H1 (cell line): ENCODE results near the gene HACL1. TPM values are rescaled to one million over a fixed set of nuclear protein-coding genes. Genes with fewer than 3 reads are reported as not detected.

ENCODE experiments used
- CTCF ChIA-PET: fragments of 300-600 bp; sonication (Branson Sonifier 250); formaldehyde crosslinking; loops from one replicate; lab custom pipeline; 2021; ENCODE audit not compliant: partially characterized antibody; lab: Charles Lee
- POLR2A ChIA-PET: fragments of 300-600 bp; sonication (Branson Sonifier 250); formaldehyde crosslinking; loops from one replicate; lab custom pipeline; 2021; ENCODE audit warnings: inconsistent platforms; ENCODE audit not compliant: partially characterized antibody; lab: Charles Lee
- DNase-seq, 2 experiments: peaks; one replicate each; pipeline versions ENCODE4 v3.0.0 to v3.0.0-alpha.2; 2010 to 2022; ENCODE audit warnings: low spot score in 2 of 2, low read depth in 1 of 2, mixed read lengths in 1 of 2
- FAIRE-seq: peaks from 2 replicates; lab custom pipeline; 2011; peaks lifted over from hg19 to GRCh38; lab: Jason Lieb, UNC
- H2AFZ ChIP-seq: 2 replicates; pipeline ENCODE4 v1.8.1; 2012; ENCODE audit warnings: low read length, inconsistent platforms
- H2AK5ac ChIP-seq: 2 replicates; pipeline ENCODE4 v1.6.1; 2013; ENCODE audit warnings: low read depth, low read length
- H2BK120ac ChIP-seq: replicated peaks from 2 replicates; pipeline ENCODE3; 2013; ENCODE audit warnings: low read depth, low read length, inconsistent platforms
- H2BK12ac ChIP-seq: 2 replicates; pipeline ENCODE4 v1.6.1; 2013; ENCODE audit warnings: low read depth, low read length
- H2BK15ac ChIP-seq: 2 replicates; pipeline ENCODE4 v1.6.1; 2013; ENCODE audit warnings: low read length
- H2BK20ac ChIP-seq: 2 replicates; pipeline ENCODE4 v1.6.1; 2013; ENCODE audit warnings: low read length
- H2BK5ac ChIP-seq: 2 replicates; pipeline ENCODE4 v1.6.1; 2013; ENCODE audit warnings: low read depth, low read length
- H3K14ac ChIP-seq: 2 replicates; pipeline ENCODE4 v1.6.1; 2013; ENCODE audit warnings: inconsistent platforms; ENCODE audit not compliant: insufficient read length
- H3K18ac ChIP-seq: 2 replicates; pipeline ENCODE4 v1.6.1; 2013; ENCODE audit warnings: low read length; ENCODE audit errors: extremely low read depth
- H3K23ac ChIP-seq: 2 replicates; pipeline ENCODE4 v1.6.1; 2013; ENCODE audit warnings: inconsistent platforms; ENCODE audit not compliant: insufficient read length
- H3K23me2 ChIP-seq: 2 replicates; pipeline ENCODE4 v1.6.1; 2013; ENCODE audit warnings: low read depth, low read length
- H3K27ac ChIP-seq: 2 replicates; pipeline ENCODE4 v1.6.1; 2011; ENCODE audit warnings: low read depth, low read length, inconsistent platforms
- H3K27me3 ChIP-seq, 4 experiments: replicated peaks in 1 of 4; 1 replicate in 1 of 4; 2 replicates in 3 of 4; pipeline versions ENCODE4 v1.6.1 to v1.8.1; 2011 to 2013; ENCODE audit warnings: low read length in 3 of 4, mild to moderate bottlenecking in 3 of 4, inconsistent platforms in 2 of 4, mixed read lengths in 2 of 4, moderate library complexity in 1 of 4; ENCODE audit not compliant: control insufficient read depth in 3 of 4, insufficient read depth in 3 of 4; ENCODE audit errors: extremely low read depth in 1 of 4
- H3K36me3 ChIP-seq, 4 experiments: 2 replicates each; pipeline versions ENCODE4 v1.6.1 to v1.8.1; 2011 to 2013; ENCODE audit warnings: mild to moderate bottlenecking in 4 of 4, low read length in 3 of 4, moderate library complexity in 2 of 4, control low read depth in 1 of 4, inconsistent platforms in 1 of 4; ENCODE audit not compliant: insufficient read depth in 4 of 4, control insufficient read depth in 2 of 4
- H3K4ac ChIP-seq: replicated peaks from 2 replicates; pipeline ENCODE3; 2013; ENCODE audit warnings: low read length, low read depth, mixed read lengths, inconsistent platforms; ENCODE audit not compliant: insufficient read length
- H3K4me1 ChIP-seq, 4 experiments: replicated peaks in 1 of 4; 1 replicate in 1 of 4; 2 replicates in 3 of 4; pipeline versions ENCODE4 v1.6.1 to v1.8.1; 2011 to 2013; ENCODE audit warnings: low read length in 3 of 4, inconsistent platforms in 2 of 4, mixed read lengths in 1 of 4; ENCODE audit not compliant: insufficient read depth in 4 of 4, control insufficient read depth in 3 of 4
- H3K4me2 ChIP-seq, 2 experiments: 2 replicates each; pipeline versions ENCODE4 v1.6.1 to v1.8.1; 2011 to 2013; ENCODE audit warnings: low read depth in 2 of 2, low read length in 2 of 2, control low read depth in 1 of 2, inconsistent platforms in 1 of 2, mild to moderate bottlenecking in 1 of 2; ENCODE audit not compliant: insufficient read depth in 1 of 2
- H3K4me3 ChIP-seq, 4 experiments: fragments of 200-600, 300-600 bp in 1 of 4; sonication (generic), shearing (Covaris generic), sonication (Bioruptor Twin) in 1 of 4; 2 replicates each; pipeline versions ENCODE4 v1.5.1 to v1.8.1; 2011 to 2016; ENCODE audit warnings: low read length in 4 of 4, low read depth in 3 of 4, control low read depth in 2 of 4, inconsistent platforms in 2 of 4, mild to moderate bottlenecking in 2 of 4, mixed read lengths in 1 of 4, moderate library complexity in 1 of 4; ENCODE audit not compliant: insufficient read depth in 2 of 4; ENCODE audit errors: extremely low read depth in 1 of 4
- H3K56ac ChIP-seq: replicated peaks from 2 replicates; pipeline ENCODE3; 2013; ENCODE audit warnings: low read depth, mild to moderate bottlenecking, mixed read lengths, low read length, inconsistent platforms; ENCODE audit not compliant: insufficient read length
- H3K79me1 ChIP-seq: 2 replicates; pipeline ENCODE4 v1.6.1; 2013; ENCODE audit warnings: low read depth, low read length, control low read depth
- H3K79me2 ChIP-seq, 2 experiments: 2 replicates each; pipeline versions ENCODE4 v1.6.1 to v1.8.1; 2012 to 2013; ENCODE audit warnings: low read length in 2 of 2, mild to moderate bottlenecking in 2 of 2, inconsistent platforms in 1 of 2; ENCODE audit not compliant: insufficient read depth in 2 of 2, control insufficient read depth in 1 of 2
- H3K9ac ChIP-seq, 4 experiments: replicated peaks in 1 of 4; 1 replicate in 1 of 4; 2 replicates in 3 of 4; pipeline versions ENCODE4 v1.6.1 to v1.8.1; 2011 to 2013; ENCODE audit warnings: low read depth in 3 of 4, low read length in 3 of 4, control low read depth in 2 of 4, mild to moderate bottlenecking in 2 of 4, moderate library complexity in 2 of 4, inconsistent platforms in 1 of 4; ENCODE audit errors: extremely low read depth in 1 of 4
- H3K9me3 ChIP-seq, 2 experiments: 2 replicates each; pipeline versions ENCODE4 v1.6.1 to v1.8.1; 2012 to 2013; ENCODE audit warnings: mild to moderate bottlenecking in 2 of 2, moderate library complexity in 2 of 2, control low read depth in 1 of 2, inconsistent platforms in 1 of 2, low read depth in 1 of 2, low read length in 1 of 2, mixed read lengths in 1 of 2; ENCODE audit not compliant: insufficient read depth in 2 of 2
- H4K20me1 ChIP-seq, 2 experiments: replicated peaks in 1 of 2; 2 replicates each; pipeline versions ENCODE3 to v1.8.1; 2011 to 2013; ENCODE audit warnings: inconsistent platforms in 2 of 2, low read length in 2 of 2, mild to moderate bottlenecking in 1 of 2; ENCODE audit not compliant: insufficient read depth in 2 of 2, control insufficient read depth in 1 of 2
- H4K5ac ChIP-seq: 2 replicates; pipeline ENCODE4 v1.6.1; 2013; ENCODE audit warnings: low read length, low read depth, mixed read lengths, inconsistent platforms; ENCODE audit not compliant: insufficient read length
- H4K8ac ChIP-seq: 2 replicates; pipeline ENCODE4 v1.8.0; 2013; ENCODE audit warnings: mild to moderate bottlenecking, moderate library complexity, low read length, inconsistent platforms; ENCODE audit not compliant: insufficient read depth; ENCODE audit errors: extremely low read depth
- H4K91ac ChIP-seq: replicated peaks from 2 replicates; pipeline ENCODE3; 2013; ENCODE audit warnings: low read length, mixed read lengths, inconsistent platforms; ENCODE audit not compliant: insufficient read length
- ASH2L ChIP-seq: fragments of 200-600, 300-600 bp; sonication (generic); IDR thresholded peaks from one replicate; pipeline ENCODE4 v1.7.1; 2017; ENCODE audit warnings: low read length
- CEBPB ChIP-seq: IDR thresholded peaks from 2 replicates; pipeline ENCODE4 v1.6.1; 2012; ENCODE audit warnings: low read depth, low read length
- CHD2 ChIP-seq: IDR thresholded peaks from 2 replicates; pipeline ENCODE4 v1.6.1; 2012; ENCODE audit warnings: low read length, improper control_type of control experiment
- CREB1 ChIP-seq: IDR thresholded peaks from 2 replicates; pipeline ENCODE4 v1.6.1; 2012; ENCODE audit warnings: inconsistent platforms
- EGR1 ChIP-seq: IDR thresholded peaks from 2 replicates; pipeline ENCODE4 v1.6.1; 2011; ENCODE audit warnings: low read depth, low read length, borderline replicate concordance
- GABPA ChIP-seq: IDR thresholded peaks from 2 replicates; pipeline ENCODE4 v1.6.1; 2011; ENCODE audit warnings: mild to moderate bottlenecking, low read length, moderate library complexity, borderline replicate concordance; ENCODE audit not compliant: insufficient read depth
- GTF2F1 ChIP-seq: IDR thresholded peaks from 2 replicates; pipeline ENCODE4 v1.6.1; 2012; ENCODE audit warnings: low read depth, low read length, improper control_type of control experiment, borderline replicate concordance
- HDAC6 ChIP-seq: IDR thresholded peaks from one replicate; pipeline ENCODE4 v1.7.1; 2012; ENCODE audit warnings: low read depth, mild to moderate bottlenecking, inconsistent platforms, low read length, moderate library complexity
- KDM1A ChIP-seq: fragments of 200-600, 300-600 bp; sonication (generic); IDR thresholded peaks from 2 replicates; pipeline ENCODE4 v1.7.1; 2016; ENCODE audit warnings: mild to moderate bottlenecking, low read length, borderline replicate concordance
- KDM4A ChIP-seq: IDR thresholded peaks from one replicate; pipeline ENCODE4 v1.7.1; 2012; ENCODE audit warnings: low read depth, mild to moderate bottlenecking, moderate library complexity, low read length, inconsistent platforms; ENCODE audit not compliant: severe bottlenecking
- KDM5A ChIP-seq: fragments of 200-600 bp; IDR thresholded peaks from 2 replicates; pipeline ENCODE4 v1.7.1; 2012; ENCODE audit warnings: mild to moderate bottlenecking, low read length, inconsistent platforms, mixed read lengths
- MAX ChIP-seq: IDR thresholded peaks from 2 replicates; pipeline ENCODE4 v1.6.1; 2012; ENCODE audit warnings: inconsistent platforms
- RFX5 ChIP-seq: IDR thresholded peaks from 2 replicates; pipeline ENCODE4 v1.6.1; 2011; ENCODE audit warnings: low read depth, low read length, improper control_type of control experiment, borderline replicate concordance
- SP2 ChIP-seq: IDR thresholded peaks from 2 replicates; pipeline ENCODE4 v1.6.1; 2012; ENCODE audit warnings: mild to moderate bottlenecking, low read length, inconsistent platforms
- SP4 ChIP-seq: IDR thresholded peaks from 2 replicates; pipeline ENCODE4 v1.6.1; 2012; ENCODE audit warnings: low read length, inconsistent platforms
- TCF12 ChIP-seq: IDR thresholded peaks from 2 replicates; pipeline ENCODE4 v1.6.1; 2011; ENCODE audit warnings: low read depth, mild to moderate bottlenecking, low read length
- WGBS, 2 experiments: shearing (Covaris generic) in 1 of 2; methylation state at CpG; one replicate each; pipeline versions ENCODE4 v1.1.6 to v1.1.7; 2013 to 2015; ENCODE audit warnings: low lambda C conversion rate in 2 of 2, mixed read lengths in 2 of 2, inconsistent platforms in 1 of 2, low coverage in 1 of 2, missing lambda C conversion rate in 1 of 2; ENCODE audit not compliant: insufficient replicate concordance in 2 of 2, insufficient coverage in 1 of 2, insufficient read length in 1 of 2; ENCODE audit errors: extremely low coverage in 1 of 2, missing lambda C conversion rate in 1 of 2; 5-methylcytosine and 5-hydroxymethylcytosine counted together
- polyA plus RNA-seq, 7 experiments: library from polyadenylated mRNA; depleted of rRNA in 3 of 7; stranded (reverse) in 5 of 7; unstranded in 2 of 7; fragments of >200 nt in 5 of 7; fragments of 200-250 nt in 2 of 7; gene quantifications; 1 replicate in 5 of 7; 2 replicates in 1 of 7; 4 replicates in 1 of 7; pipeline versions ENCODE4 v1.2.1 to v1.2.3, GENCODE V29; 2011 to 2013; ENCODE audit warnings: missing spikeins in 2 of 7, mixed read lengths in 2 of 7
- total RNA-seq: library from RNA; stranded (reverse); fragmentation: NEBNext Ultra II Directional; extraction: Animal tissue kit (Norgen Biotek cat#: 25700); gene quantifications from 2 replicates; pipeline ENCODE4 v1.2.1, GENCODE V29; 2021

Gene HACL1
- total and polyA plus RNA-seq, 2 of the 8 experiments (the other 6 are each of a cell fraction or from before 2014, with no cell fraction given): 38.2 to 46.0 TPM

- H3K4ac ChIP-seq: no peak overlapping the region
- H3K23ac ChIP-seq: no peak overlapping the region
- no peak overlapping the region for H3K4me2 ChIP-seq
- no peak overlapping the region for H2BK12ac ChIP-seq
- no peak overlapping the region for H3K18ac ChIP-seq
- no peak overlapping the region for H2AFZ ChIP-seq
- no peaks in the 10 kb centered on the region for H3K27me3 ChIP-seq
- H2BK20ac ChIP-seq: no peak overlapping the region
- no peak overlapping the region for H3K4me3 ChIP-seq
- no peaks in the 10 kb centered on the region for H3K79me2 ChIP-seq
- H4K91ac ChIP-seq: no peak overlapping the region
- H3K9ac ChIP-seq: no peak overlapping the region
- H2AK5ac ChIP-seq: no peak overlapping the region
- H2BK15ac ChIP-seq: no peak overlapping the region
- no peak overlapping the region for H3K56ac ChIP-seq
- no peak overlapping the region for H2BK5ac ChIP-seq
- H2BK120ac ChIP-seq: no peak overlapping the region
- no peak for FAIRE-seq
- H3K9me3 ChIP-seq: peaks cover 9 to 11% of the 10 kb centered on the region in 2 experiments; a peak in 3 of 4 replicates
- H3K79me1 ChIP-seq: no peaks in the 10 kb centered on the region
- H3K27ac ChIP-seq: no peak overlapping the region
- no peaks in the 10 kb centered on the region for H3K4me1 ChIP-seq
- H3K14ac ChIP-seq: no peak overlapping the region
- ChIA-PET CTCF (interaction anchor here (1.2 kb wide), 1 partner anchor 15 kb away, joined by 4 read pairs; no protein-coding TSS in a partner anchor), POLR2A (no interaction called here)
- WGBS, 2 experiments: 94% methylated on average over 6 of the region's 6 CpGs; no CpG with 5 or more reads in 1 of the 2 experiments
- H4K20me1 ChIP-seq: no peaks in the 10 kb centered on the region
- H3K36me3 ChIP-seq: no peaks in the 10 kb centered on the region
- H3K23me2 ChIP-seq: no peaks in the 10 kb centered on the region
- no peak overlapping the region for H4K8ac ChIP-seq
- no peak for DNase-seq
- H4K5ac ChIP-seq: no peak overlapping the region
- TF ChIP-seq ASH2L (no peak), MAX (no peak), TCF12 (no peak), GABPA (no peak), GTF2F1 (no peak), CHD2 (no peak), RFX5 (no peak), CEBPB (no peak), HDAC6 (no peak), EGR1 (no peak), SP2 (no peak), KDM5A (no peak), CREB1 (no peak), SP4 (no peak), KDM1A (no peak), KDM4A (no peak)
These were observed 14.7 kb upstream of the HACL1 start for GRCh38 chr3:15616053-15616452.
